ENCODE data around the gene KCNQ4.
A peak's percentile ranks its signal among the peaks of the same experiment; 100 is the strongest.

Gene KCNQ4

DNA sequence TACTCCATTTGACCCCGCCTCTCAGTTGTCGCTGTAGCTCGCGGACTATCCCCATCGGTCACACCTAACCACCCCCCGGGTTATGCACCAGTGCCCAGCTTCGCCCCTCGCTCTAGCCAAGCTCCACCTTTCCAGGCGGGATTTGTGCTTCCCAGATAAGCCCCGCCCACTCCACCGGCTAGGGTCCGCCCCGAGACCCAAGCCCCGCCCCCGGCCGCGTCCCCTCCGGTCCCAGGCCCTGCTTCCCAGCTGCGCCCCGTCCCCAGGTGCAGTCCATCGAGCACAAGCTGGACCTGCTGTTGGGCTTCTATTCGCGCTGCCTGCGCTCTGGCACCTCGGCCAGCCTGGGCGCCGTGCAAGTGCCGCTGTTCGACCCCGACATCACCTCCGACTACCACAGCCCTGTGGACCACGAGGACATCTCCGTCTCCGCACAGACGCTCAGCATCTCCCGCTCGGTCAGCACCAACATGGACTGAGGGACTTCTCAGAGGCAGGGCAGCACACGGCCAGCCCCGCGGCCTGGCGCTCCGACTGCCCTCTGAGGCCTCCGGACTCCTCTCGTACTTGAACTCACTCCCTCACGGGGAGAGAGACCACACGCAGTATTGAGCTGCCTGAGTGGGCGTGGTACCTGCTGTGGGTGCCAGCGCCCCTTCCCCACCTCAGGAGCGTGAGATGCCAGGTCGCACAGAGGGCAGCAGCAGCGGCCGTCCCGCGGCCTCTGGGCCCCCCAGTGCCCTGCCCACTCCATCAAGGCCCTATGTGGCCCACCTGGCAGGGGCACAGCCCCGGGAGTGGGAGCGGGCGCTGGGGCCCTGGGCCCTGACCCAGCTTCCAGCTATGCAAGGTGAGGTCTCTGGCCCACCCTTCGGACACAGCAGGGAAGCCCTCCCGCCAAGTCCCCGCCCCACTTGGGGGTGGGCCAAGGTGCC, 54.7 kb downstream of the KCNQ4 start:
- FAIRE-seq = no peak
- no peak for DNase-seq (ENCODE audit: insufficient read length, low spot score)

- no peak for DNase-seq (ENCODE audit: insufficient read length, low spot score)
- FAIRE-seq = no peak
These were observed 55.7 kb downstream of the KCNQ4 start for GRCh38 chr1:40838980-40839942.

DNA sequence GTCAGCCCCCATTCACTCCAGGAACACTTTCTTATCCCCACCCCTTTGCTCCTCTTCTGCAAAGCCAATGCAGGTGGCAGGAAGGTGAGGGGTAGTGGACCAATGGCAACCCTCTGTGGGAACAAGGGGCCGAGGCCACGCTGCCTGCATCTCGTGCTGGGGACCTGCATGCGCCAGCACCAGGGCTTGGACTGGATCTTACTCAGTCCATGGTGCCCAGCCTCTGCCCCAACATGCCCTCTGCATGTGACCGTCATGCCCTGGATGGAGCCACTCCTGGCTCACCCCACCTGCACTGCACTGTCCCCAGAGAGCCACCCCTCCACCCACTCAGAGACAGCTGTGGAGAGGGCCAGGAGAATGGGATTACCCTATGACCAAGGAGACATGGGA, 56.4 kb downstream of the KCNQ4 start:
- DNase-seq (ENCODE audit: insufficient read length, low spot score) (no peak), FAIRE-seq (no peak)

DNA sequence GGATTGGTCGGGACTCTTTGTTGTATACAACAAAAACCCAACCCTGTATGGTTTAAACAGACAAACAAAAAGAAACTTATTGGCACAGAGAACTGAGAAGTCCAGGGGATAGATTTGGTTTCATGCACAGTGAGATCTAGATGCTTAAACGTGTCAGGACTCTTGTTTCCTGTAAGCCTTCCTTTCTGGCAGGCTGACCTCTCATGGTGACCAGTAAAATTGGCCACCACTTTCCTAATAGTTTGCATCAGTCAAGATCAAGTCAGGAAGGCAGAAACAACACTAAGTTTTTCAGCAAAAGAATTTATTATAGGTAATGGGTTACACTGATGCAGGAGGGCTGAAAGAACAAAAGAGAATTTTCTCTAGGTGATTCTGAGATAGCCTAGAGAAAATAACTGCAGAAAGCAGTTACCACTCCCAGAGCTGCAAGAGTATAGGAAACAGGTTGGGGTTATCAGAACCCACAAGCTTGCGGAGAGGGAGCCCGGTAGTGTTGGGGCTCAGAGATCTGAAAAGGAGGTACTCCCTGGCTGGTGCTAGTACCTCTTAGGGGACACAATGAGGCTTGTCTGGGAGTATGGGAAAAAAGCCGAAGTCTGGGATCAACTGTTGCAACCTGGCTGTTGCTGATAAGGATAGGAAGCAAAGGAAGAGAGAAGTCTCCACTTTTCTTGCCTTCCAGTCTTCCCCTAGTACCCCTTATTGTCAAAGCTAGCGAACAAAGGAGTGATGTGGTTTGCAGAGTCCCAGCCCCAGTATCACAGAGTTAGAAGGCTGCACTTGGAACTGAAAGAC, 57.1 kb downstream of the KCNQ4 start:
- FAIRE-seq (no peak), DNase-seq (ENCODE audit: insufficient read length, low spot score) (no peak)

DNA sequence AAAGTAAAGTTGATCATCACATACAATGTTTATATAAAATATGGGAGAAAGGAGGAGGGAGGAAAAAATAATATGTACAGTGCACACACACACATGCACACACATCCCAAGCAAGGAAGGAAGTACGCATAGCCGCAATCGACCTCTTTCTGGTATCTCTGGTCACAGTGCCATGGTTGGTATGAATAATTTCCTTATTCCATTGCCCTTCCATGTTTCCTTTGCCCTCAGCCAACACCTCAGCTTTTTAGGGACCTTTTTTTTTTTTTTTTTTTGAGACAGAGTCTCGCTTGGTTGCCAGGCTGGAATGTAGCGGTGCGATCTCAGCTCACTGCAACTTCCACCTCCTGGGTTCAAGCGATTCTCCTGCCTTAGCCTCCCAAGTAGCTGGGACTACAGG, 58.0 kb downstream of the KCNQ4 start:
- DNase-seq (ENCODE audit: insufficient read length, low spot score) = no peak
- no peak for FAIRE-seq

DNA sequence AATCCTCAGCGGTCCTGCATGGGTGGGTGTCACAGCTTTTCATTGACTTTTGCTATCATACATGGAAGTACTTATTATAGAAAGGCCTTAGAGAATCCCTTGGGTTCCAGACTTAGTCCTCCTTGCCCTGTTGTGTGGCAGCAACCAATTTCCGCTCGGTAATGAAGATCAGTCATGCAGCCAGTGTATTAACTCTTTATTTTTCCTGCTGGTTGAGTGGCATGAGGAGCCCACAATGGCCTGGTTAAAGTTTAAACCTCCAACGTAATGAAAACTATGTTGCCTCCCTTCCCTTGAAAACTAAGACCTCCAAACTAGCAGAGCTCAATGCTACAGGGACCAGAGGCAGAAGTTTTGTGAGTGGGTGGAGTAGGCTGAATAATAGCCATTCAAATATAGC, 58.6 kb downstream of the KCNQ4 start:
- no peak for DNase-seq (ENCODE audit: insufficient read length, low spot score)
- FAIRE-seq = no peak

DNA sequence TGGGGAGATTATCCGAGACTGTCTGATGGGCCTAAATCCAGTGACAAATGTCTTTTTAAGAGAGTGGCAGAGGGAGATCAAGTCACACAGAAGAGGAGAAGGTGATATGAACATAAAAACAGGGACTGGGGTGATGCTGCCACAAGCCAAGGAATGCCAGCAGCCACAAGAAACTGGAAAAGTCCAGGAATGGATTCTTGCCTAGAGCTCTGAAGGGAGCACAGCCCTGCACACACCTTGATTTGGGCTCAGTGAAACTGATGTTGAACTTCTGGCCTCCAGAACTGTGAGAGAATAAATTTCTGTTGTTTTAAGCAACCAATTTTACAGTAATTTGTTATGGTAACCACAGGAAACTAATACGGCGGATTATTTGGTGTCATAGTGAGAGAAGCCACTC, 59.1 kb downstream of the KCNQ4 start:
- FAIRE-seq (no peak), DNase-seq (ENCODE audit: insufficient read length, low spot score) (no peak)

- FAIRE-seq = no peak
- no peak for DNase-seq (ENCODE audit: insufficient read length, low spot score)
These were observed 60.5 kb downstream of the KCNQ4 start for GRCh38 chr1:40844079-40844478.

DNA sequence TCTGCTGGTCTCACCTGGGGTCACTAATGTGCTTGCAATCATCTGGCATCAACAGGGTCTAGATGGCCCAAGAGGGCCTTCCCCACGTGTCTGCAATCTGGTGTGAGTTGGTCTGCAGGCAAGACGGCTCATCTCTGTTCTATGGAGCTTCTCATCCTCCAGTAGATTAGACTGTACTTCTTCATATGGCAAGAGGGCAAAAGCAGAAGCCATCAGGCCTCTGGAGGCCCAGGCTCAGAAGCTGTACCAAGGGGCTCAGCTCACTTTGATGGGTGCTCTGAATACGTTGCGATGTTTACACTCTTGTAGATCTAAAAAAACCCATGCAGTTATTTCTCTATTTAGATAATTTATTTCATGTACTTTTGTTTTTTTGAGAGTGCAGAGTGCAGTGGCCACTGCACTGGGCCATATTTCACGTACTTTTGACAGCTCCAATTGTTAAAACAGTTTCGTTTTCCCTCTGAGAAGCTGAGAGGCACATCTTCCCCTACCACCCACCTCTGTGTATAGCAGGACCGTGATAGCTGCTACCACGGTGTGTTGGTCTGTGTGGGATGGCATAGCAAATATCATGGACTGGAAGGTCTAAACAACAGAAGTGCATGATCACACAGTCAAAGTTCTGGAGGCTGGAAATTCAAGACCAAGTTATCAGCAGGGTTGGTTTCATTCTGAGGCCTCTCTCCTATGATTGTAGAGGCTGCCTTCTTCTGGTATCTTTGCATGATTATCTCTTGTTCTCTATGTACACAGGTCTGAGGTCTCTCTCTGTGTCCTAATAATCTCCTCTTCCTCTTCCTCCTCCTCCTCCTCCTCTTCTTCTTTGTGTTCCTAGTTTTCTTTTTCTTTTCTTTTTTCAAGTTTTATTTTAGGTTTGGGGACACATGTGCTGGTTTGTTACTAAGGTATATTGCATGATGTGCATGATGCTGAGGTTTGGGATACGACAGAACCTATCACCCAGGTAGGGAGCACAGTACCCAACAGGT, 61.6 kb downstream of the KCNQ4 start:
- DNase-seq (ENCODE audit: insufficient read length, low spot score) = no peak
- FAIRE-seq = peak; percentile 52

DNA sequence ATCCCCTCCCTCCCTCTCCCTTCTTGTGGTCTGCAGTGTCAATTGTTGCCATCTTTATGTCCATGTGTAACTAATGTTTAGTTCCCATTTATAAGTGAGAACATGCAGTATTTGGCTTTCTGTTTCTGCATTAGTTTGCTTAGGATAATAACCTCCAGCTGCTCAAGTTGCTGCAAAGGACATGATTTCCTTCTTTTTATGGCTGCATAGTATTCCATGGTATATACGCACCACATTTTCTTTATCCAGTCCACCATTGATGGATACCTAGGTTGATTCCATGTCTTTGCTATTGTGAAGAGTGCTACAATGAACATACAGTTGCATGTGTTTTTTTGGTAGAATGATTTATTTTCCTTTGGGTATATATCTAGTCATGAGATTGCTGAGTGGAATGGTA, 62.3 kb downstream of the KCNQ4 start:
- DNase-seq (ENCODE audit: insufficient read length, low spot score) (no peak), FAIRE-seq (no peak)

DNA sequence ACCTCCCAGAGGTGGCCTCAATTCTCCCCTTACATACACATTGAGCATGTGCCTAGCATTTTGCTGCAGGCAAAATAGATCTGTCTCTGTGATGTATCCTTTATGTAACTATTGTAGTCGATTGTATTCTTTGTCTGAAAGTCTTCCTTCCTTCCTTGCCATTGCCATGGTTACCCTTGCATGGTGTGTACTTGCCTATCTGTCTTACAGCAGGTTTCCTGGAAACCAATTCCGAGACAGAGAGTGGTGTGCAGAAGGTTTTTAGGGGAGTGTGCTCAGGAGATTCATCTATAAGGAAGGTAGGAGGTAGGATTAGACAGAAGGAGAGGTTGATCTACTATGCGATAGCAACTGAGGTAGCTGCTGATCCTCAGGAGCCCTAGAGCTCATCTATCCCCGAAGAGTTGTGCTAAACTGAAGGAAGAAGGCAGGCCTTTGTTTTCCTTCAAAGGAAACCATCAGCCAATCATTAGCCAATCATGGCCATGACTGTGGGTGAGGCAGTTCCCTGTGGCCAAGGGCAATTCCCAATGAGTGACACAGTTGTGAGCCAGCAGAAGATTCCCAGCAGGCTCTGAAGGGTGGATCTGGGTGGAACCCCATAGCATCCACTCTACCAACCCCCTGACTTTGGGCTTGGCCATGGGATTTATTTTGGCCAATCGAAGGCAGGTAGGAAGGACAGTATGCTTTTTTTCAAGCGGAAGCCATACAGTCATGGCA, 63.6 kb downstream of the KCNQ4 start:
- DNase-seq (ENCODE audit: insufficient read length, low spot score) = no peak
- FAIRE-seq = no peak

DNA sequence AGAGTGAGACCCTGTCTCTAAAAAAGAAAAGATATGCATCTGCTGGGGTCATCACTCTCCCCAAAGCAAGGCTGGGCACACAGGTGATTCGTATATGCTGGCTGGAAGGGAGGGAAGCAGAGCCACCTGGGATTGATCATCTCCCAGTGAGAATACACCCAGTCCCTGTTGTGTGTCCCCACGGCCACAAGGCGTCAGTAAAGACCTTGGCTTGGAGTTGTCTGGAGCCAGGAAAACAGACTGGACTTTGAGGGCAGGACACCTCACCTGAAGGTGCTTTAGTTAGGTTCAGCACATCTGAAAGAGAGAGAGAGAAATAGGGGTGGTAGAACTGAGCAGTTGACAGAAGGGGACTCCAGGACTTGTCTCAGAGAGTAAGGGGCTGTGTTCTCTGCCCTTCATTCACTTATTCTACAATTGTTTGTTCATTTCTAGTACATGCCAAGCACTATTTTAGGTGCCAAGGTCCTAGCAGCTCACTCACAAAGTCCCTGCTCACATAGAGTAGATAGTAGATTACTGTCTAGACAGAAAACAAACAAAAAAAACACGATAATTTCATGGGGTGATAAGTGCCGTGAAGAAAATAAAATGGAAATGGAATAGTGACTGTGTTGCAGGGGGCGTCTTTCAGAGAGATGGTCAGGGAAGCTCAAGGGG, 65.1 kb downstream of the KCNQ4 start:
- no peak for DNase-seq (ENCODE audit: insufficient read length, low spot score)

GRCh38 chr1:40849801-40850592, 66.4 kb downstream of the KCNQ4 start:
- peak; percentile 88 for FAIRE-seq
- DNase-seq (ENCODE audit: insufficient read length, low spot score) = peak; percentile 64

More for the DNA sequence above, 65.1 kb downstream of the KCNQ4 start:
- no peak for FAIRE-seq

DNA sequence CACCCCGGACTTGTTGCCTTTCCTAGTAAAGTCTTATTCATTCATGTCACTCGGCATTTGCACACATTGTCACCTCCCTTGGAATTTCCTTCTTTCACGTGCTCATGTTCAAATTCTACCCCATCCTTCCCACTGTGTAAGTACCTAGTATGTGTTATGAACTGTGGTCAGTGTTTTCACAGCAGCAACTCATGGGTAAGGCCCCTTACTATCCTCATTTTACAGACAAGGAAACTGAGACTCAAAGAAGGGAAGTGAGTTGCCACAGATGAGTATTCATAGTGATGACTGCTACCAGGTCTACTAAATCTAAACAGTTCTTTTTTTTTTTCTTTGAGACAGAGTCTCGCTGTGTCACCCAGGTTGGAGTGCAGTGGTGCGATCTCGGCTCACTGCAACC, 68.1 kb downstream of the KCNQ4 start:
- FAIRE-seq (no peak), DNase-seq (ENCODE audit: insufficient read length, low spot score) (no peak)

- DNase-seq (ENCODE audit: insufficient read length, low spot score) (no peak), FAIRE-seq (no peak)
These were observed 69.7 kb downstream of the KCNQ4 start for GRCh38 chr1:40853113-40853884.

DNA sequence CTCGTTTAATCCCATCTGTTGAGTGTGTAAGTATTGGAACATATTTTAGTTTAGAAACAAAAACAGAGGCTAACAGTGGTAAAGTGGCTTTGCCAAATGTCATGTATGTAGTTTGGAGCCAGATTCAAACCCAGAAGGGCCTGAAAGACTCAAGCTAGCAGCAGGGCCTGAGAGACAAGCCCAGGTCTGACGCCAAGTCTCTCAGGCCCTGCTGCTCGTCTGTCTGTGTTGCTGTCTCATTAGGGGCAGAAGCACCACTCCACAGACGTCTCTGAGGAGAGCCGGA, 70.2 kb downstream of the KCNQ4 start:
- no peak for DNase-seq (ENCODE audit: insufficient read length, low spot score)

DNA sequence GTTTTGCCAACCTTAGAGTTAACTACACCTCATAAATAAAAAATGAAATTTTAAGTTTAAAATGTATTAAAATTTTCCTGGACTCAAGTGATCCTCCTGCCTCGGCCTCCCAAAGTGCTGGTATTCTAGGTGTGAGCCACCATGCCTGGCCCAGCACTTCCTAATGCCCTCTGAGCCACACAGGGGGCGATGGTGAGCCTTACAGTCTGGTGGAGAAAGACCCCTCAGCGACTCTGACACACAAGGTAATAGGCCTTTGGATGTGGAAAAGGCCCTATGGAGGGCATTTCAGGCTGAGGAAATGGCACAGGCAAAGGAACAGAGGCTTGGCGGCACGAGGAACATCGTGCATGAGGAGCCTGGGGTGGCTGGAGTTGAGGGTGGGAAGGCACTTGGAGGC, 71.9 kb downstream of the KCNQ4 start:
- FAIRE-seq (no peak), DNase-seq (ENCODE audit: insufficient read length, low spot score) (no peak)

More for the DNA sequence above, 70.2 kb downstream of the KCNQ4 start:
- FAIRE-seq = no peak

Data from GM19239 (cell line).